SIG-M5 treated with dmso at 0.1 percent for 504 hours (cell line): ENCODE results near the gene KIAA1217.

Experiments
- DNase-seq: peaks from one replicate; lab custom pipeline; 2025; ENCODE audit not compliant: unreplicated experiment; lab: John Stamatoyannopoulos, UW

KIAA1217 gene

DNA sequence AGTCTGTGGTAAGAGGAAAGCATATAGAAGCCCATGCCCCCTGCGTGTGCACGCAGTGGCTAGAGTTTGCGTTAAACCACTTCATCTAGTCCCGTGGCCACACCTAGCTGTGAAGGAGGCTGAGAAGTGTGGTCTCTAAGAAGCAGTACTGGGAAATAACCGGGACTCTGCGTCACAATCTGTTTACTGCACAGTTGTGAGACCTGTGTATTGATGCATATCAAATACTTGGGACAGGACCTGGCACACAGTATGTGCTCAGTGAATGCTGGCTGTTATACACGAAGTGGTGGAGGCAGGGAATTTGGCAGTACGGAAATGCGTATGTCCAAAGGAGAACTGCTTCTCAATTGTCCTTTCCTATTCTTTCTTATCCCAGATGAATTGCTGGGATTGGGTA lies 365.2 kb downstream of the KIAA1217 start:
- no peak for DNase-seq

- DNase-seq: no peak
Measured at GRCh38 chr10:24574578-24575155, 365.7 kb downstream of the KIAA1217 start.

GRCh38 chr10:24575481-24576002 lies 366.6 kb downstream of the KIAA1217 start:
- no peak for DNase-seq

GRCh38 chr10:24579448-24579847 lies 370.5 kb downstream of the KIAA1217 start:
- DNase-seq: no peak

GRCh38 chr10:24579906-24580305 lies 371.0 kb downstream of the KIAA1217 start:
- DNase-seq: no peak

GRCh38 chr10:24589265-24589664 lies 380.3 kb downstream of the KIAA1217 start:
- no peak for DNase-seq

DNA sequence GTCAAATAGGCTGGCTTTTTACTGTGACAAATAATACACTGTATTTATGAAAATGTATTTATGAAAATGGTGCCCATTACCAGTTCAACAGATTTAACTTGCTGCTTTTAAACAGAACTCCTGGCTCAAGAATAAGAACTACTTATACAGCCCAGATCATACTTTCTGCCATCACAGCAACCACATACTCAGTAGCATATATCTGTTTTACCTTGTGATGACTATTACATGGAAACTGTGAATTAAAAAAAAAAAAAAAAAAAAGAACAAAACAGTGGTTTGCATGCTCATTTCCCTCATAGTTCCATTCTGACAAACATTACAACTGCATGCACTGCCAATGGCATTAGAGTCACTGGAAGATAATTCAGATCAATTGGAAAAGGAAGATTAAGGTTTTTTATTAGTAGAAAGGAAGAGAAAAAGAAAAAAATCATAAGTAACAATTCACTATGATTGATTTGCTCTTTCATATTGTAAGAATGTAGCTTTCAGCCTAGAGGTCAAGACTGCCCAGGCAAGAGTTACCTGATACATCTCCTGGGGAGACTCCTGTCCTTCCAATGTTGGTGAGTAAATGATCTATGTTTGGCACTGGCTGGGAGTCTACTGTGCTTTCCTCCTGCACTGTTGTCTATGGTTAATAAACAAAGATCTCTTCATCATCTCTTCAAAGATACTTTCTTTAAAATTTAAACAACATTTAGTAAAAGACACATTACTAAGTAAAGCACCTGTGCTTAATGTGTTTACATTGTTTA lies 381.9 kb downstream of the KIAA1217 start:
- DNase-seq: no peak

DNA sequence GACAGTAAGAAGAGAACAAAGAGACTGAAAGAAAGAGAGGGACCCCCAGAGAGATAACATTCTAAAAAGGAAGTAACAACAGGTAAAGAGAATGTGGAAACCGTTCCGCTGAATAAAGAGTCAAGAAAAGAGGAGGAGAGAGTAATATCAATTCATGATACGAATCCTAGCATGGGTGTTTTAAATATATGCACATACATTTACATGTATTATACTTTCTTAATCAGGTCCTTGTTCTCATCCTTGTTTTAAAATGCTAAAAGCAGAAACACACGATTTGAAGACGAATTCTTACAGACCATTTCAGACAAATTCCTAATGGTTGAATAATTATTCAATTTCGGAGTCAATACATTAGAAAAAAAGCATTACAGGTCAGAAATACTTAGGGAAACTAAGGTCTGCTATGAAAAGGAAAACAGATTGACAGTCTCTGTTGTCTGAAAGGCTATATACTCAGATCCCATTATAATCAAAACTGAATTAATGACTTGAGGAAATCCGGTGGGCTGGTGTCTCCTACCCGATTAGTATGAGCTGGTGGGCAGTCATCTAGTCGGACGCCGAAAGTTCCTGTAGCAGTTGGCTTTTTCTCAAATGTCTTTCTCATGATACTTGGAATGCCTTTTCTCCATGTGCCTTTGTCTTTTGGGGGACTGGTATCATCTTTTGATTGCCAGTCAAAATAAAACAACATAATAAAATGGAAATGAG lies 387.4 kb downstream of the KIAA1217 start:
- DNase-seq: no peak

DNA sequence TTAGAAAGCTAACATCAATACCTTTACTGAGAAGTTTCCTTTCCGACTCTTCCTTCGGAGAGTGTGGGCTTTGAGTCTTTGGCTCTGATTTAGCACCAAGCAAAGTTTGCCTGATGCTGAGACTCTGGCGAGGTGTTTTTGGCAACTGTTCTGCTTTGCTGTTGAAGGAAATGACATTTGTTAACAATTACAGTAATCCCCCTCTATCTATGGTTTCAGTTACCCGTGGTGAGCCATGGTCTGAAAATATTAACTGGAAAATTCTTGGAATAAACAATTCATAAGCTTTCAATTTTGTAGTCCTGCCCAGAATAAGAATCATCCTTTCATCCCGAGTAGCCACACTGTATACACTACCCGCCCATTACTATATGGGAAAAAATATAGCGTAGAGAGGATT lies 388.5 kb downstream of the KIAA1217 start:
- no peak for DNase-seq
